ENCODE measurements around the gene ZNF550. TPM values are rescaled to one million over a fixed set of nuclear protein-coding genes. Genes with fewer than 3 reads are reported as not detected.
"Not testable (repeated sequence)": the region's sequence is repeated elsewhere in the genome, so short reads cannot be mapped to it uniquely, and the experiment has no call there.

The ZNF550 gene
- total and polyA plus RNA-seq, 4 experiments from 2014 or later: 5.4 to 37.8 (median 23.4) TPM

DNA sequence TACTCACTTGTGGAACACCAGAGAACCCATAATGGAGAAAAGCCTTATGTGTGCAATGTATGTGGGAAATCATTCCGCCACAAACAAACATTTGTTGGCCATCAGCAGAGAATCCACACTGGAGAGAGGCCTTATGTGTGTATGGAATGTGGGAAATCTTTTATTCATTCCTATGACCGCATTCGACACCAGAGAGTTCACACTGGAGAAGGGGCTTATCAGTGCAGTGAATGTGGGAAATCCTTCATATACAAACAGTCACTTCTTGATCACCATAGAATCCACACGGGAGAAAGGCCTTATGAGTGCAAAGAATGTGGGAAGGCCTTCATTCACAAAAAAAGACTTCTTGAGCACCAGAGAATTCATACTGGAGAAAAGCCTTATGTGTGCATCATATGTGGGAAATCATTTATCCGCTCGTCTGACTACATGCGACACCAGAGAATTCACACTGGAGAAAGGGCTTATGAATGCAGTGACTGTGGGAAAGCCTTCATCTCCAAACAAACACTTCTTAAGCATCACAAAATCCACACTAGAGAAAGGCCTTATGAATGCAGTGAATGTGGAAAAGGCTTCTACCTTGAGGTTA lies 21.6 kb downstream of the ZNF550 start:
- DNase-seq: no peak
- H3K9me3 Mint-ChIP-seq: peaks cover 5 to 100% (median 96%) of the 10 kb centered on the region in 8 donors
- ChIA-PET CTCF (ENCODE audit: partially characterized antibody) (no interaction called here), POLR2A (ENCODE audit: partially characterized antibody) (no interaction called here)
- H3K4me1 Mint-ChIP-seq: peaks cover 0 to 10% (median 4%) of the 10 kb centered on the region in 4 donors
- intact Hi-C loops (cut with micrococcal nuclease): no loop called here
- no peak overlapping the region for H3K4me3 Mint-ChIP-seq
- Histone ChIP-seq H3K27me3 (ENCODE audit: insufficient read depth, low read length) (no peaks in the 10 kb centered on the region), H3K36me3 (ENCODE audit: insufficient read depth, low read length) (peaks cover 48% of the 10 kb centered on the region), H3K4me3 (ENCODE audit: low read length in 2 of 2) (peak overlapping the region; percentile 12 to 19), H3K9me3 (ENCODE audit: control insufficient read depth in 1 of 2, low read length in 2 of 2) (peaks cover 23 to 80% of the 10 kb centered on the region in 2 donors), H3K27ac (ENCODE audit: low read depth, low read length) (no peak overlapping the region), H3K4me1 (ENCODE audit: insufficient read depth, low read length) (no peaks in the 10 kb centered on the region)
- peaks cover 90 to 93% of the 10 kb centered on the region in 2 donors for H3K36me3 Mint-ChIP-seq
- H3K27ac Mint-ChIP-seq: no peak overlapping the region
- no peaks in the 10 kb centered on the region for H3K27me3 Mint-ChIP-seq

DNA sequence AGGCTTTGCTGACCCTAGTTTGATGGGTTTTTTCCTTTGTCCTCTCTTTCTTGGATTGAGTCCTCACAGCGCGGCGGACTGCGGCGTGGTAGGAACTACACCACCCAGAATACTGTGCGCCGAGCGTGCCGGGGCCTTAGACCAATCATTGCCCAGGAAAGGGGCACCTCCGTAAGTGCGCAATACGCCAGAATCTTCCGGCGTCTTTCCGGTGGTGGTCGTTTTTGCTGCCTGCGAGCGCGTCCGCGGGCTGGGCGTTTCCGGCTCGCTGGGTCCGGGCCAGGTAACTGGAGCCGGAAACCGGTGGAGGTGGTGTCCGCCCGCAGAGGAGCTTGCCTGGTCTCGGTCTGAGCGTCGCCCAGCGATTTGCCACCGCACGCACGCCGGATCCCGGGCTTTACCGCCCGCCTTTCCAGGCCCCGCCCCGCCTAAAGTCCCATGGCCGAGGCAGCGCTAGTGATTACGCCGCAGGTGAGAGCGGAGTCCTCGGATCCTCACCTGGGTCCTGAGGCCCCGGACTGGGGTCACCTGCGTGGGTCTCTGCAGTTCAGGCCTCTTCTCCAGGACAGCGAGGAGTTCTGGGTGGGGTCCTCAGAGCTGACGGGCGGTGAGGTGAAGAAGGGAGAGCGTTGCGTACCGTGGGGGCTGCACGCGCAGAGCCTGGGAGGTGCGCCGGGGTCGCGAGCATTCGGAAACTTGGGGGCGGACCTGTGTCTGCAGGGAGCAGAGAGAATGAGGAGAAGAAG lies 32.4 kb downstream of the ZNF550 start, which contains the start of gene ZNF549:
ZNF549 (plus strand) TSS at position 221 of the 746 bp plus-strand sequence; CDS start at position 439, 218 bp downstream.
- peaks cover 3 to 67% (median 54%) of the 10 kb centered on the region in 8 donors for H3K9me3 Mint-ChIP-seq

DNA sequence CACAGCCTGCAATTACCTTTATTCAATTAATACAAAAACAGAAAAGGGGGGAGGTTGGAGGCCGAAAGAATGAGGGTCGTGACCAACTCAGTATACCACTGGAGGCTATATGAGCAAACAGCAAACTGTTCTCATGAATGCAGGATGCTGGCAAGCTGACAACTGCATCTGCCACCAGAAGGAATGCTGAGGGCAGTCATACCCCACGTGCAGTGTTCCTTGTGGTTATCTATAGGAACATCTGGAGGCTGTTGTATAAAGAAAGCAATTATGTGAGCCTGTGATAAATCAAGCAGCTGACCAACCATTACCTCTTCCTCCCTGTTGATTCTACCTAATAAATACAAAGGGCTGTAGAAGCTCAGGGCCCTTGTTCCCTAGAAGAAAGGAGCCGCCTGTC lies 41.6 kb downstream of the ZNF550 start:
- DNase-seq; H3K4me3 Mint-ChIP-seq; H3K27me3 ChIP-seq (ENCODE audit: insufficient read depth, low read length); H3K4me1 Mint-ChIP-seq; H3K36me3 ChIP-seq (ENCODE audit: insufficient read depth, low read length); H3K4me1 ChIP-seq (ENCODE audit: insufficient read depth, low read length); H3K27me3 Mint-ChIP-seq; POLR2A ChIA-PET (ENCODE audit: partially characterized antibody); intact Hi-C loops (cut with micrococcal nuclease); H3K27ac ChIP-seq (ENCODE audit: low read depth, low read length); H3K27ac Mint-ChIP-seq; CTCF ChIA-PET (ENCODE audit: partially characterized antibody); H3K4me3 ChIP-seq (ENCODE audit: low read length in 2 of 2): not testable (repeated sequence)
- peaks cover 0 to 77% (median 64%) of the 10 kb centered on the region in 8 donors for H3K9me3 Mint-ChIP-seq
- H3K36me3 Mint-ChIP-seq: peaks cover 56 to 61% of the 10 kb centered on the region in 2 donors
- peaks cover 0 to 17% of the 10 kb centered on the region in 2 donors for H3K9me3 ChIP-seq (ENCODE audit: control insufficient read depth in 1 of 2, low read length in 2 of 2)

More for the DNA sequence above, 32.4 kb downstream of the ZNF550 start, which contains the start of gene ZNF549:
- peaks cover 16% of the 10 kb centered on the region for H3K36me3 ChIP-seq (ENCODE audit: insufficient read depth, low read length)
- H3K27me3 ChIP-seq (ENCODE audit: insufficient read depth, low read length): no peaks in the 10 kb centered on the region
- Mint-ChIP-seq H3K27ac (peak within 1 kb of the TSS; percentile 86 to 97 (median 92)), H3K4me1 (peaks cover 16 to 31% (median 22%) of the 10 kb centered on the region in 4 donors), H3K4me3 (peak within 1 kb of the TSS; percentile 86 to 98 (median 92)), H3K36me3 (peaks cover 41 to 47% of the 10 kb centered on the region in 2 donors), H3K27me3 (peaks cover 0 to 4% of the 10 kb centered on the region in 2 donors)
- POLR2A ChIA-PET (ENCODE audit: partially characterized antibody): interaction anchor here (0.6 to 1.3 kb wide), 15 partner anchors 24 to 361 kb away, joined by 3 to 7 read pairs (median 4); partner anchors contain the start of genes ZNF211, ZNF416, ZNF419 and ZNF550
- CTCF ChIA-PET (ENCODE audit: partially characterized antibody): no interaction called here
- peaks cover 0 to 14% of the 10 kb centered on the region in 2 donors for H3K9me3 ChIP-seq (ENCODE audit: control insufficient read depth in 1 of 2, low read length in 2 of 2)
- peak; percentile 88 to 93 (median 90) for DNase-seq
- peaks cover 16% of the 10 kb centered on the region for H3K4me1 ChIP-seq (ENCODE audit: insufficient read depth, low read length)
- peak within 1 kb of the TSS; percentile 15 to 99 for H3K4me3 ChIP-seq (ENCODE audit: low read length in 2 of 2)
- peak within 1 kb of the TSS; percentile 79 for H3K27ac ChIP-seq (ENCODE audit: low read depth, low read length)
- intact Hi-C loops (cut with micrococcal nuclease): loop anchor here (1.0 kb wide), 9 partner anchors 28 to 656 kb away; partner anchors contain the start of genes ZNF17, ZNF274, ZNF416 and ZNF543

DNA sequence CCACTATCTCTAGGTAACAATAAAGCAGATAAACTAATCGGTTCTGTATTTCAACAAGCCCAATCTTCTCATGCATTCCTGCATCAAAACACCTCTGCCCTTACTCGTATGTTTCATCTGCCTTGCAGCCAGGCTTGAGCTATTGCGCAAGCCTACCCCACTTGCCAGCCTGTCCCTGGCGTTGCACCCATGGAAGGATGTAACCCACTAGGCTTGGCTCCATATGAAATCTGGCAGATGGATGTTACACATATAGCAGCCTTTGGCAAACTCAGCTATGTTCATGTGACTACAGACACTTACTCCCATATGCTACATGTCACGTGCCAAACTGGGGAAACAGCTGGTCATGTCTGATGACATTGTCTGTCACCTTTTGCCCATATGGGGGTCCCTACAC lies 44.4 kb downstream of the ZNF550 start:
- Mint-ChIP-seq H3K27ac (no peak overlapping the region), H3K36me3 (peaks cover 63 to 68% of the 10 kb centered on the region in 2 donors), H3K4me3 (no peak overlapping the region), H3K4me1 (no peaks in the 10 kb centered on the region), H3K27me3 (no peaks in the 10 kb centered on the region), H3K9me3 (peaks cover 0 to 83% (median 71%) of the 10 kb centered on the region in 8 donors)
- intact Hi-C loops (cut with micrococcal nuclease): no loop called here
- no peak for DNase-seq
- no peak overlapping the region for H3K4me3 ChIP-seq (ENCODE audit: low read length in 2 of 2)
- peaks cover 0 to 29% of the 10 kb centered on the region in 2 donors for H3K9me3 ChIP-seq (ENCODE audit: control insufficient read depth in 1 of 2, low read length in 2 of 2)
- no peak overlapping the region for H3K27ac ChIP-seq (ENCODE audit: low read depth, low read length)
- no peaks in the 10 kb centered on the region for H3K27me3 ChIP-seq (ENCODE audit: insufficient read depth, low read length)
- ChIA-PET POLR2A (ENCODE audit: partially characterized antibody) (no interaction called here), CTCF (ENCODE audit: partially characterized antibody) (no interaction called here)
- no peaks in the 10 kb centered on the region for H3K4me1 ChIP-seq (ENCODE audit: insufficient read depth, low read length)
- no peaks in the 10 kb centered on the region for H3K36me3 ChIP-seq (ENCODE audit: insufficient read depth, low read length)

DNA sequence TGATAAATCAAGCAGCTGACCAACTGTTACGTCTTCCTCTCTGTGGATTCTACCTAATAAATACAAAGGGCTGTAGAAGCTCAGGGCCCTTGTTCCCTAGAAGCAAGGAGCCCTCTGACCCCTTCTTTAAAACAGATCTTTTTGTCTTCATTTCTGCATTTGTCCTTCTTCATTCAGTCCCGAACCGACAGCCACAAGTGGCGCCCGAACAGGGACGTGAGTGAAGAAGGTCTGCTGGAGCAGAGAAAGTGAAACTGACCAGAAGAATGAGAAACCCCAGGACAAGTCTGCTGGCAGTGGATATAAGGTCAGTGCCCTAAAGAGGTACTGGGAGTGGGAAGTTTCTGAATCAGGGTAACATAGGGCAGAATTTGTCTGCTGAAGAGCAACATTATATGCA lies 46.8 kb downstream of the ZNF550 start:
- H3K4me3 Mint-ChIP-seq: no peak overlapping the region

DNA sequence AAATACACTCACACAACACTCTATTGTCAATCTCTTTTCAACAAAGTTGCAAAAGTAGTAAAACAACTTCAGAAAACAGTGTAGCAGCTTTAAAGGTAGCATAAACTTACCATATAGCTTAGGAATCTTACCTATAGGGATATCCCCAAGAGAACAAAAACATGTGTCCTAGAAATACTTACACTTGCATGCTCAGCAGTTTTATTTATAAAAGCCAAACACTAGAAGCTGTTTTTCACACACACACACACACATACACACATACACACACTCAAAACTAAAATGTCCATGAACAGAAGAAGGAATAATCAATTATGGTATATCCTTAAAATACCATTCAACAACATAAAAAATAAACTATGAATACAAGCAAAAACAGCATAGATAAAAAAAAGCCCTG lies 48.2 kb downstream of the ZNF550 start:
- H3K36me3 Mint-ChIP-seq: peaks cover 78 to 79% of the 10 kb centered on the region in 2 donors
- H3K4me3 ChIP-seq (ENCODE audit: low read length in 2 of 2): no peak overlapping the region
- no peaks in the 10 kb centered on the region for H3K27me3 Mint-ChIP-seq
- H3K36me3 ChIP-seq (ENCODE audit: insufficient read depth, low read length): peaks cover 10% of the 10 kb centered on the region
- DNase-seq: no peak
- H3K27ac Mint-ChIP-seq: no peak overlapping the region
- ChIA-PET POLR2A (ENCODE audit: partially characterized antibody) (no interaction called here), CTCF (ENCODE audit: partially characterized antibody) (no interaction called here)
- no peak overlapping the region for H3K4me3 Mint-ChIP-seq
- H3K27me3 ChIP-seq (ENCODE audit: insufficient read depth, low read length): no peaks in the 10 kb centered on the region
- peaks cover 0 to 92% (median 82%) of the 10 kb centered on the region in 8 donors for H3K9me3 Mint-ChIP-seq
- H3K9me3 ChIP-seq (ENCODE audit: control insufficient read depth in 1 of 2, low read length in 2 of 2): peaks cover 4 to 36% of the 10 kb centered on the region in 2 donors
- intact Hi-C loops (cut with micrococcal nuclease): no loop called here
- no peaks in the 10 kb centered on the region for H3K4me1 Mint-ChIP-seq
- no peak overlapping the region for H3K27ac ChIP-seq (ENCODE audit: low read depth, low read length)
- no peaks in the 10 kb centered on the region for H3K4me1 ChIP-seq (ENCODE audit: insufficient read depth, low read length)

More for the DNA sequence above, 46.8 kb downstream of the ZNF550 start:
- no peaks in the 10 kb centered on the region for H3K36me3 ChIP-seq (ENCODE audit: insufficient read depth, low read length)
- ChIA-PET POLR2A (ENCODE audit: partially characterized antibody) (no interaction called here), CTCF (ENCODE audit: partially characterized antibody) (no interaction called here)
- H3K9me3 ChIP-seq (ENCODE audit: control insufficient read depth in 1 of 2, low read length in 2 of 2): peaks cover 3 to 34% of the 10 kb centered on the region in 2 donors
- intact Hi-C loops (cut with micrococcal nuclease): no loop called here
- H3K27me3 ChIP-seq (ENCODE audit: insufficient read depth, low read length): no peaks in the 10 kb centered on the region
- no peak overlapping the region for H3K27ac ChIP-seq (ENCODE audit: low read depth, low read length)
- no peak overlapping the region for H3K4me3 ChIP-seq (ENCODE audit: low read length in 2 of 2)
- DNase-seq: no peak
- Mint-ChIP-seq H3K27me3 (no peaks in the 10 kb centered on the region), H3K4me1 (no peaks in the 10 kb centered on the region), H3K36me3 (peaks cover 76 to 78% of the 10 kb centered on the region in 2 donors), H3K9me3 (peaks cover 0 to 89% (median 82%) of the 10 kb centered on the region in 8 donors), H3K27ac (no peak overlapping the region)
- no peaks in the 10 kb centered on the region for H3K4me1 ChIP-seq (ENCODE audit: insufficient read depth, low read length)

DNA sequence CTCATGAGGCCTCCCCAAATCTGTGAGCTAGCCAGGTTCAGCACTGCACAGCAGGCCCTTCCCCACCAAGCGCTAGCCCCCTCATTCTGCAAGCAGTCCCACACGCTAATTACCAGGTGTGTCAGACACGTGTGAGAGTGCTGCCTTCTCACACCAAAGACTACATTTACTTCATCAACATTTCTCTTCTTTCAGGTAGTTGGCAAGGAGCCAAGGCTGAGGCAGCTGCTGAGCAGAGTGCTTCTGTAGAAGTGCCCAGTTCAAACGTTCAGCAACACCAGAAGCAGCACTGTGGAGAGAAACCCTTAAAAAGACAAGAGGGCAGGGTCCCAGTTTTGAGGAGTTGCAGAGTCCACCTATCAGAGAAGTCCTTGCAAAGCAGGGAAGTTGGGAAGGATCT lies 53.5 kb downstream of the ZNF550 start:
- Histone ChIP-seq H3K9me3 (ENCODE audit: control insufficient read depth in 1 of 2, low read length in 2 of 2) (peaks cover 10 to 24% of the 10 kb centered on the region in 2 donors), H3K36me3 (ENCODE audit: insufficient read depth, low read length) (peaks cover 24% of the 10 kb centered on the region), H3K4me3 (ENCODE audit: low read length in 2 of 2) (peak overlapping the region in 1 of 2 donors; percentile 17), H3K27ac (ENCODE audit: low read depth, low read length) (no peak overlapping the region), H3K27me3 (ENCODE audit: insufficient read depth, low read length) (no peaks in the 10 kb centered on the region), H3K4me1 (ENCODE audit: insufficient read depth, low read length) (no peaks in the 10 kb centered on the region)
- ChIA-PET CTCF (ENCODE audit: partially characterized antibody) (no interaction called here), POLR2A (ENCODE audit: partially characterized antibody) (no interaction called here)
- peaks cover 76 to 84% of the 10 kb centered on the region in 2 donors for H3K36me3 Mint-ChIP-seq
- intact Hi-C loops (cut with micrococcal nuclease): no loop called here
- H3K4me3 Mint-ChIP-seq: no peak overlapping the region
- no peak overlapping the region for H3K27ac Mint-ChIP-seq
- no peaks in the 10 kb centered on the region for H3K27me3 Mint-ChIP-seq
- peaks cover 4 to 16% (median 11%) of the 10 kb centered on the region in 4 donors for H3K4me1 Mint-ChIP-seq
- no peak for DNase-seq
- H3K9me3 Mint-ChIP-seq: peaks cover 3 to 87% (median 75%) of the 10 kb centered on the region in 8 donors
